ENCODE data around the gene CNTNAP2. TPM values are rescaled to one million over a fixed set of nuclear protein-coding genes. Genes with fewer than 3 reads are reported as not detected.

Gene CNTNAP2
- total RNA-seq, 4 donors from 2014 or later, result 0.42 to 0.71 TPM; not detected in 2

DNA sequence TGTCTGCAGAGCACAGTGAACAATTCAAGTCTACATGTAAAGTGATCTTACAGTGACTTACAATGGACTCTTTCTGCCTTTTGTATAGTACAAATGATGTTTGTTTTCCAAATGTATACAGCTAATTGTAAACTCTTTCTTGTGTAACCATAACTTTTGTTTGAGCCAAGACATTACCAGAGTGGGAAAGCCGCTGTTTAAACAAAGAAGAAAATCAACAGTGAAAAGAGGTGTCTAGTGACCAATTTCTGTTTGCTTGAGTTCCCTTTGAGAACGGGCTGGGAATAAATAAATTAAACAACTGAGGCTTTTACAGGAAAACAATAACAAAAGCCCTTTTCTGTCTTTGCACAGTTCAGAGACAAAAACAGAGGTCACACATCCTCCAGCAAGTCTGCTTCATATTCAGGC is 1163.4 kb downstream of the CNTNAP2 start:
- no peak for DNase-seq (ENCODE audit: low spot score in 2 of 2)
- intact Hi-C loops (cut with DNase I; ENCODE audit: low total_unique reads), result no loop called here
- WGBS, 2 donors, result 74 to 77% methylated on average over 2 of the region's 2 CpGs
- H3K4me3 ChIP-seq (ENCODE audit: low read depth, poor library complexity, severe bottlenecking), result no peak overlapping the region
- TF ChIP-seq, protein P1, sequence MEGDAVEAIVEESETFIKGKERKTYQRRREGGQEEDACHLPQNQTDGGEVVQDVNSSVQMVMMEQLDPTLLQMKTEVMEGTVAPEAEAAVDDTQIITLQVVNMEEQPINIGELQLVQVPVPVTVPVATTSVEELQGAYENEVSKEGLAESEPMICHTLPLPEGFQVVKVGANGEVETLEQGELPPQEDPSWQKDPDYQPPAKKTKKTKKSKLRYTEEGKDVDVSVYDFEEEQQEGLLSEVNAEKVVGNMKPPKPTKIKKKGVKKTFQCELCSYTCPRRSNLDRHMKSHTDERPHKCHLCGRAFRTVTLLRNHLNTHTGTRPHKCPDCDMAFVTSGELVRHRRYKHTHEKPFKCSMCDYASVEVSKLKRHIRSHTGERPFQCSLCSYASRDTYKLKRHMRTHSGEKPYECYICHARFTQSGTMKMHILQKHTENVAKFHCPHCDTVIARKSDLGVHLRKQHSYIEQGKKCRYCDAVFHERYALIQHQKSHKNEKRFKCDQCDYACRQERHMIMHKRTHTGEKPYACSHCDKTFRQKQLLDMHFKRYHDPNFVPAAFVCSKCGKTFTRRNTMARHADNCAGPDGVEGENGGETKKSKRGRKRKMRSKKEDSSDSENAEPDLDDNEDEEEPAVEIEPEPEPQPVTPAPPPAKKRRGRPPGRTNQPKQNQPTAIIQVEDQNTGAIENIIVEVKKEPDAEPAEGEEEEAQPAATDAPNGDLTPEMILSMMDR (IDR thresholded peaks at IDR 0.05), result no peak
- no peak for TF ChIP-seq POLR2A (IDR thresholded peaks at IDR 0.05)

DNA sequence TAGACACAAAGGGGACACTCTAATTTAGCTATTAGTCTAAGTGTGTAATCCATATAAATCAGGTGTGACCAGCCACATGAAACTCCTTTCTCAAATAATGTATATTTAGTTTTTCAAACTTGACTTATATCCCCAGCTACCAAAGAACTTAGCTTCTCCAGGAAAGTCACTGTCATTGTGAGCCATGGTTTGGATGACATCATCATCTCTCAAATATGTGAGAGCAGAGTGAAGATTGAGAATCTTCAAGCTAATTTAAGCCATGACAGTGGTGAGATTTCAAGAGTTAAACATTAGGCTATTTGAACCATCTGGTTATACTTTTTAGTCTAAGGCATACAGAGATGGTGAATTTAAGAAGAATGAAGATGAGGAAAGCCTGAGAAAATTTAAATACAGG is 1165.6 kb downstream of the CNTNAP2 start:
- intact Hi-C loops (cut with DNase I; ENCODE audit: low total_unique reads), result no loop called here
- TF ChIP-seq POLR2A (IDR thresholded peaks at IDR 0.05), result no peak
- TF ChIP-seq, protein P1 (IDR thresholded peaks at IDR 0.05), result no peak
- no peak for DNase-seq (ENCODE audit: low spot score in 2 of 2)
- no peak overlapping the region for H3K4me3 ChIP-seq (ENCODE audit: low read depth, poor library complexity, severe bottlenecking)

DNA sequence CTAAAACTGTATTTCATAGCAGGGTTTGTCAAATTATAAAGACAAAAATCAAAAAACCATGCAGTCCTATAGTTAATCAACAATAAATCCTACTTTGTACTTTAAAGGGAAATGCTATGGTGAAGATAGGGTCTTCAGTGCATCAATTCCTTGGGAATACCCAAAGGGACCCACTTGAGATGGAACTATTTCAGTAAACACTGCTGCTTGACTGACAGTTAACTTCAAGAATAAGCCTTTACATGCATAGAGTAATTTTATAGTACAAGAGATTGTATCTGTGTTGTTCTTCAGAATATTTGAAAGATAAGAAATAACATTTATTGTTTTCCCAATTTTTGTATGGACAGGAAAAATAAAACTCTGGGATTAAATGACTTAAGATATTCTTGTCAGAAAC is 1179.6 kb downstream of the CNTNAP2 start:
- intact Hi-C loops (cut with DNase I; ENCODE audit: low total_unique reads), result no loop called here
- DNase-seq (ENCODE audit: low spot score in 2 of 2), result no peak
- no peak for TF ChIP-seq POLR2A (IDR thresholded peaks at IDR 0.05)
- TF ChIP-seq, protein P1 (IDR thresholded peaks at IDR 0.05), result no peak
- H3K4me3 ChIP-seq (ENCODE audit: low read depth, poor library complexity, severe bottlenecking), result no peak overlapping the region

DNA sequence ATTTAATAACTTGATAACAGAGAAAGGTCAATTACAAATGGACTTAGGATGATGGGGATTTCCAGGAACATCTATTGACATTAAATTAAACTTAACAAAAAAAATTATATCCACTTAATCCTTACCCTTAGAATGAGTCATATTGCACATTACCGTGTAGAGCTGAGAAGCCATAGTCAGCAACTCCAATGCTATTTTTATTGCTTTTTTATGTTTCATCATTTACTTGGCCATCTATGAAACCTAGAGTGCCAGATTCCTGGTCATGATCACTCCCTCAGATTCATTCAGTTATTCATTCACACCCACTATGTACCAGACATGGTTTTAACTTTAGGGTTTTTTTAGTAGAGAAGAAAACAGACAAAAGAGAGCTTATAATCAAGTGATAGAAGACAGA is 1180.4 kb downstream of the CNTNAP2 start:
- no peak for DNase-seq (ENCODE audit: low spot score in 2 of 2)
- 44 to 57% methylated on average over 1 of the region's 1 CpG for WGBS, 2 donors
- intact Hi-C loops (cut with DNase I; ENCODE audit: low total_unique reads), result no loop called here
- H3K4me3 ChIP-seq (ENCODE audit: low read depth, poor library complexity, severe bottlenecking), result no peak overlapping the region
- TF ChIP-seq, protein P1 (IDR thresholded peaks at IDR 0.05), result no peak
- TF ChIP-seq POLR2A (IDR thresholded peaks at IDR 0.05), result no peak

DNA sequence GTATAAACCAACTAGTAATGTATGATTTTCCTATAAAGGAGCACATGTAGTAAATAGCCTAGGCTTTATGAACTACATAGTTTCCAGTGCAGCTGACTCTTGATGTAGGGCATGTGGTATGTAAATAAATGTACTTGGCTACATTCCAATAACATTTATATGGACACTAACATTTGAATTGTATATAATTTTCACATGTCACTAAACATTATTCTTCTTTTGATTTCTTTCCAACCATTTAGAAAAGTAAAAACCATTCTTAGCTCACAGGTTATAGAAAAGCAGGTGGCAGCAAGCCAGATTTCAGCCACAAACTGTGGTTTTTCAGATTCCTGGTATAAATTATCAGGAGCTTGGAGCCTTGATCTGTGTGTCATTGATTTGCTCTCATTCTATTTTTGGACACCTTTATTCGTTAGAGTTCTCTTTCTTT is 1182.0 kb downstream of the CNTNAP2 start:
- H3K4me3 ChIP-seq (ENCODE audit: low read depth, poor library complexity, severe bottlenecking), result no peak overlapping the region
- WGBS, 2 donors, result 7 to 17% methylated on average over 1 of the region's 1 CpG
- DNase-seq (ENCODE audit: low spot score in 2 of 2), result no peak
- TF ChIP-seq POLR2A (IDR thresholded peaks at IDR 0.05), result no peak
- TF ChIP-seq, protein P1 (IDR thresholded peaks at IDR 0.05), result no peak
- intact Hi-C loops (cut with DNase I; ENCODE audit: low total_unique reads), result no loop called here

DNA sequence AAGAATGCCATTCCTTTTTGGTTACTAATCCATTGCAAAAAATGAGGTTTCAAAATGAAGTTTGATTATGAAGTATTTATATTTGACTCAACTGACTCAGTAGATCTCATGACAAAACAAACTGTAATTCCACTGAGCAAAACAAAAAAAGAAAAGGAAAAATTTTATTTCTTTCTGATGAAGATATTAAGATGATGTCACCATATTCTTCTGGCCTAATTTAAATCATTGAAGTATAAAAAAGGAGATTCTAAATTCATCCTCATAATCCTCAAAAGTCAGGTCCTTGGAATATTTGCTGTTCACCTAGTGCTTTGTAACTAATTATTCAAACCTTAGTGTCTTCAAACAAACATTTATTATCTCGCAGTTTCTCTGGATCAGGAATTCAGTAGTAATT is 1183.7 kb downstream of the CNTNAP2 start:
- intact Hi-C loops (cut with DNase I; ENCODE audit: low total_unique reads), result no loop called here
- TF ChIP-seq, protein P1 (IDR thresholded peaks at IDR 0.05), result no peak
- TF ChIP-seq POLR2A (IDR thresholded peaks at IDR 0.05), result no peak
- 80 to 85% methylated on average over 1 of the region's 1 CpG for WGBS, 2 donors

More for the DNA sequence above, 1183.7 kb downstream of the CNTNAP2 start:
- DNase-seq (ENCODE audit: low spot score in 2 of 2), result no peak
- H3K4me3 ChIP-seq (ENCODE audit: low read depth, poor library complexity, severe bottlenecking), result no peak overlapping the region

Measured in lower leg skin (tissue), 4 donors.